ENCODE measurements around the gene VWC2L.

- TF ChIP-seq POLR2A (IDR thresholded peaks at IDR 0.05) (no peak), CTCF (IDR thresholded peaks at IDR 0.05 in 4 of 5, conservative IDR thresholded peaks at IDR 0.05 in 1 of 5) (no peak)
These were observed 154.4 kb downstream of the VWC2L start for GRCh38 chr2:214565246-214565645.
